IPS-18c (cell line): ENCODE measurements around the gene CYP4Z1.

Experiments used
- H3K4me3 ChIP-seq: 2 replicates; pipeline ENCODE4 v1.7.0; 2013; ENCODE audit warnings: low read depth, mild to moderate bottlenecking, low read length, moderate library complexity; ENCODE audit not compliant: insufficient read depth
- H3K9me3 ChIP-seq: one replicate; pipeline ENCODE4 v1.6.1; 2013; ENCODE audit warnings: mild to moderate bottlenecking, low read length, moderate library complexity; ENCODE audit not compliant: control insufficient read depth, insufficient read depth

The CYP4Z1 gene

DNA sequence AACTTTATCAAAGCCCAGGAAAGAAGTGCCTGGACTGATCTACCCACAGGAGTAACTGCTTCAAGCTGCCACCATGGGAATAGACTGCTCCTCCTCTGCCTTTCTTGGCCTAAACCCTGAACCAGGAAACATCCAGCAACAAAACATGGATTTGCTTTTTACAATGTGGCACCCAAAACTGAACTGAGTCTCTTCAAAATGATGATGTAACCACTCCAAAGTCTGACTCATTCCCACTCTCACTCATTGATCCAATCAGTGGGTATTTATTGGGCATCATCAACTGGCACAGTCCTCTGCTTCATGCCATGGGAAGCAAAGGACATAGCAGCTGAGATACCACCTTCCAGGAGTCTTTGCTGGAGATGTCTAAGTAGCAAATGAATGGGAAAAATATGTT is 93.7 kb downstream of the CYP4Z1 start:
- Histone ChIP-seq H3K9me3 (no peaks in the 10 kb centered on the region), H3K4me3 (no peak overlapping the region)

DNA sequence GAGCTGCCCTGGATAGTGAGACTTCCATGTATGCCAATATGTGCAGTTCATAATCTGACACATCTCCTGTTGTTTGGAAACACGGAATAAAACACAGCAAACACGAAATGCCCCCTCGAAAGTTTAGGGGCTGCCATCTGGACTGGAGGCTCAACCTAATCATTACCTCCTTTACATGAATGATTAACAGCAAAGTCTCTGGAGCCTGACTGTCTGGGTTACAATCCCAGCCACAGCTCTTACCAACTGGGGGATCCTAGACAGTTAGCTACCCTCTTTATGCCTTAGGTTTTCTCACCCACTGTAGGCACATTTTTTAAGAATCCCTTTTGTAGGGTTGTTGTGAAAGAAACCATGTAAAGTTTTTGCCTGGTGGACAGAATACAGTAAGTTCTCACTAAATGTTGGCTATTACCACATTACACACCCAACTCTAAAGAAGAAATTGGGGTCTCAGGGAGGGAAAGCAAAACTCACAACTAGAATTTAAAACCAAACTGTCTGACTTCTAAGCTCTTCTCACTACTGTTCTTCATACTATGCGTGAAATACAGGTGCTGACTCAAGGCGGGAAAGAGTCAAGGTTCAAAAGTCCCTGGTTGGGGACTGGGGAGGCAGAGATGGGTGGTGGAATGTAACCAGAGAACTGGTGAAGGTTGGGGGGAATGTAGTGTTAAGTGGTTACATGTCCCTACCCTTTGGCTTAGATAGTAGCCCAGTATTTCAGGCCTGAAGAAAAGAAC is 94.4 kb downstream of the CYP4Z1 start:
- Histone ChIP-seq H3K4me3 (no peak overlapping the region), H3K9me3 (peaks cover 3% of the 10 kb centered on the region)

DNA sequence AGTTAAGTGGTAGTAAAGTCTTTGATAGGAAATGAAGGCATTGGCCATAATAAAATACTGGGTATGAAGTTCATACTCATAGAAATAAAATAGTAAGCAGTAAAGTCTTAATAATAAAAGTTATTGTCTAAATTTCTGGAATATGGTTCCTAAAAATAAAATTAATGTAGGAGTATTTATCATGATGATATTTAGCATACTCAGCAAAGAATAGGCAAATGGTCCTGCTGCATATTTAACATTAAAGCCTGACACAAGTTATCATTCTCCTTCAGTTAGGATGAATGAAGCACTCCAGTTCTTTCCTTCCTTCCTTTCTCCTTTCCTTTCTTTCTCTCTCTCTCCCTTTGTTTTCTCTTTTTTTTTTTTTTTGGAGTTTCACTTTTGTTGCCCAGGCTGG is 97.5 kb downstream of the CYP4Z1 start:
- Histone ChIP-seq H3K9me3 (peaks cover 3% of the 10 kb centered on the region), H3K4me3 (no peak overlapping the region)
